Measurements from ENCODE around the gene SORCS2.

GRCh38 chr4:7201420-7202305, 9.3 kb downstream of the SORCS2 start:
- TF ChIP-seq EZH2phosphoT487 (IDR thresholded peaks at IDR 0.05) = no peak
- no peak for TF ChIP-seq CTCF (IDR thresholded peaks at IDR 0.05)

Data from neural progenitor cell (in vitro differentiated cells).